WTC11 (cell line): Measurements from ENCODE around the gene ALDH3B1. TPM values are rescaled to one million over a fixed set of nuclear protein-coding genes. Genes with fewer than 3 reads are reported as not detected.

Experiments used
- ATAC-seq: fragments of 200-7000 bp; cut with Tn5 transposase; 2 replicates; pipeline ENCODE4 v1.10.0; 2021; ENCODE audit warnings: mild to moderate bottlenecking, moderate library complexity
- CTCF ChIA-PET: fragments of 300-600 bp; sonication (Branson Sonifier 250); formaldehyde crosslinking; loops from one replicate; lab custom pipeline; 2021; ENCODE audit warnings: antibody characterized with exemption; lab: Charles Lee
- POLR2A ChIA-PET: fragments of 350-600 bp; sonication (Branson Sonifier 250); formaldehyde crosslinking; loops from one replicate; lab custom pipeline; 2021; ENCODE audit warnings: antibody characterized with exemption; lab: Charles Lee
- DNase-seq: peaks from one replicate; pipeline ENCODE4 v3.0.0; 2021; ENCODE audit warnings: low spot score
- H3K27ac Mint-ChIP-seq: 2 replicates; pipeline ENCODE4 v1.8.0; 2021; ENCODE audit warnings: mixed read lengths
- H3K27me3 Mint-ChIP-seq: 2 replicates; pipeline ENCODE4 v1.8.0; 2021; ENCODE audit warnings: low read depth, mild to moderate bottlenecking, moderate library complexity, mixed read lengths
- H3K36me3 Mint-ChIP-seq: 2 replicates; pipeline ENCODE4 v1.8.0; 2021; ENCODE audit warnings: mixed read lengths
- H3K4me1 Mint-ChIP-seq: 2 replicates; pipeline ENCODE4 v1.8.0; 2022; ENCODE audit warnings: mixed read lengths
- H3K4me3 Mint-ChIP-seq: 2 replicates; pipeline ENCODE4 v1.8.0; 2021; ENCODE audit warnings: mild to moderate bottlenecking, moderate library complexity, mixed read lengths
- H3K9me3 Mint-ChIP-seq: 2 replicates; pipeline ENCODE4 v1.8.0; 2021; ENCODE audit warnings: mixed read lengths
- AR ChIP-seq: fragments of 250-450 bp; sonication (Bioruptor Pico); IDR thresholded peaks from 2 replicates; pipeline ENCODE4 v1.9.0; 2021; ENCODE audit warnings: mild to moderate bottlenecking
- ARID4B ChIP-seq: sonication (generic); formaldehyde crosslinking; IDR thresholded peaks from 2 replicates; pipeline ENCODE4 v1.8.0; 2023; ENCODE audit warnings: missing genetic modification reagents, mild to moderate bottlenecking, borderline replicate concordance
- ATF6 ChIP-seq: sonication (generic); formaldehyde crosslinking; IDR thresholded peaks from 2 replicates; pipeline ENCODE4 v1.8.1; 2023; ENCODE audit warnings: mild to moderate bottlenecking, missing genetic modification reagents
- ERG ChIP-seq: fragments of 250-450 bp; sonication (Bioruptor Pico); IDR thresholded peaks from 2 replicates; pipeline ENCODE4 v1.8.0; 2021; ENCODE audit warnings: mild to moderate bottlenecking
- FOXJ3 ChIP-seq: sonication (generic); formaldehyde crosslinking; IDR thresholded peaks from 2 replicates; pipeline ENCODE4 v1.9.0; 2021; ENCODE audit warnings: missing genetic modification reagents, mild to moderate bottlenecking, borderline replicate concordance
- FOXK1 ChIP-seq: sonication (generic); formaldehyde crosslinking; IDR thresholded peaks from 2 replicates; pipeline ENCODE4 v1.8.0; 2022; ENCODE audit warnings: mild to moderate bottlenecking, moderate library complexity, missing genetic modification reagents
- GABPB1 ChIP-seq: sonication (generic); formaldehyde crosslinking; IDR thresholded peaks from 2 replicates; pipeline ENCODE4 v1.8.1; 2023; ENCODE audit warnings: mild to moderate bottlenecking, missing genetic modification reagents
- GRHL2 ChIP-seq: fragments of 250-450 bp; sonication (Bioruptor Pico); IDR thresholded peaks from 2 replicates; pipeline ENCODE4 v1.8.0; 2022; ENCODE audit warnings: mild to moderate bottlenecking, moderate library complexity; ENCODE audit not compliant: insufficient replicate concordance, severe bottlenecking
- IRF2 ChIP-seq: sonication (generic); formaldehyde crosslinking; IDR thresholded peaks from 2 replicates; pipeline ENCODE4 v1.8.0; 2022; ENCODE audit warnings: low read depth, missing genetic modification reagents, borderline replicate concordance
- MAX ChIP-seq: sonication (generic); formaldehyde crosslinking; IDR thresholded peaks from 2 replicates; pipeline ENCODE4 v1.8.0; 2022; ENCODE audit warnings: mild to moderate bottlenecking, missing genetic modification reagents
- NR3C1 ChIP-seq: sonication (generic); formaldehyde crosslinking; conservative IDR thresholded peaks from 2 replicates; pipeline ENCODE4 v1.8.1; 2023; ENCODE audit warnings: low read depth, mild to moderate bottlenecking, missing genetic modification reagents
- PRRX2 ChIP-seq: fragments of 250-450 bp; sonication (Bioruptor Pico); IDR thresholded peaks from 2 replicates; pipeline ENCODE4 v1.8.0; 2021; ENCODE audit warnings: mild to moderate bottlenecking
- SP1 ChIP-seq: sonication (generic); formaldehyde crosslinking; conservative IDR thresholded peaks from 2 replicates; pipeline ENCODE4 v1.8.1; 2022; ENCODE audit warnings: missing genetic modification reagents
- ZBTB21 ChIP-seq: sonication (generic); formaldehyde crosslinking; IDR thresholded peaks from 2 replicates; pipeline ENCODE4 v1.8.1; 2023; ENCODE audit warnings: mild to moderate bottlenecking, missing genetic modification reagents, borderline replicate concordance
- ZNF121 ChIP-seq: sonication (generic); formaldehyde crosslinking; IDR thresholded peaks from 2 replicates; pipeline ENCODE4 v1.8.0; 2023; ENCODE audit warnings: missing genetic modification reagents
- ZNF423 ChIP-seq: fragments of 250-450 bp; sonication (Bioruptor Pico); IDR thresholded peaks from 2 replicates; pipeline ENCODE4 v2.1.2; 2022; ENCODE audit warnings: mild to moderate bottlenecking, moderate library complexity
- ZNF671 ChIP-seq: fragments of 250-450 bp; sonication (Bioruptor Pico); IDR thresholded peaks from 2 replicates; pipeline ENCODE4 v1.8.0; 2021; ENCODE audit warnings: mild to moderate bottlenecking
- total RNA-seq: library from RNA; stranded (reverse); gene quantifications from 3 replicates; pipeline ENCODE4 v1.2.3, GENCODE V29; 2021

The ALDH3B1 gene
- total RNA-seq, 1 experiment from 2014 or later, result 0.46 TPM

- H3K4me3 Mint-ChIP-seq, result no peak overlapping the region
- ATAC-seq, result no peak
- CTCF ChIA-PET, result interaction anchor here (0.8 kb wide), 1 partner anchor 13 kb away, joined by 3 read pairs; no protein-coding TSS in a partner anchor
These were observed 44.1 kb downstream of the ALDH3B1 start for GRCh38 chr11:68053981-68054812.

More at GRCh38 chr11:68053981-68054812, 44.1 kb downstream of the ALDH3B1 start:
- H3K4me1 Mint-ChIP-seq, result peaks cover 6% of the 10 kb centered on the region
- no peak for TF ChIP-seq ERG (CRISPR knock-in tag)
- TF ChIP-seq ZNF121 (CRISPR knock-in tag), result no peak
- no peak for TF ChIP-seq FOXK1 (CRISPR knock-in tag)
- no peak for TF ChIP-seq FOXJ3 (CRISPR knock-in tag)
- no peak for TF ChIP-seq ARID4B (CRISPR knock-in tag)
- no peak for TF ChIP-seq GRHL2 (CRISPR knock-in tag)
- TF ChIP-seq ZNF423, result no peak
- TF ChIP-seq PRRX2 (CRISPR knock-in tag), result no peak
- no peak for TF ChIP-seq ATF6 (CRISPR knock-in tag)
- no peak for TF ChIP-seq AR (CRISPR knock-in tag)
- TF ChIP-seq SP1 (CRISPR knock-in tag), result no peak
- no peak for TF ChIP-seq ZNF671 (CRISPR knock-in tag)
- no peak for TF ChIP-seq GABPB1
- TF ChIP-seq ZBTB21 (CRISPR knock-in tag), result no peak
- TF ChIP-seq IRF2 (CRISPR knock-in tag), result no peak
- no peak for TF ChIP-seq MAX (CRISPR knock-in tag)
- TF ChIP-seq NR3C1, result no peak
- TF ChIP-seq, all 79 proteins: peak for 0
- Mint-ChIP-seq H3K9me3 (no peaks in the 10 kb centered on the region), H3K36me3 (peaks cover 25% of the 10 kb centered on the region), H3K27ac (peak overlapping the region; percentile 66; the same call in 1 of the 2 replicates), H3K27me3 (no peaks in the 10 kb centered on the region)
- no peak for DNase-seq
- POLR2A ChIA-PET, result no interaction called here
